A549 (cell line): ENCODE data around the gene SCN5A.

Experiments used
- CEBPB ChIP-seq, 2 experiments: fragments of >200 bp in 1 of 2; sonication (Bioruptor Twin) in 1 of 2; formaldehyde crosslinking in 1 of 2; IDR thresholded peaks; 2 replicates each; pipeline ENCODE4 v1.6.1; 2012 to 2016
- CTCF ChIP-seq: fragments of >200 bp; sonication (Bioruptor Twin); formaldehyde crosslinking; IDR thresholded peaks from 3 replicates; pipeline ENCODE4 v1.5.1; 2016
- EHMT2 ChIP-seq: fragments of 200-600 bp; sonication (generic); IDR thresholded peaks from 2 replicates; pipeline ENCODE4 v1.6.1; 2016; ENCODE audit warnings: antibody characterized with exemption, low read depth, mild to moderate bottlenecking, moderate library complexity
- ELK1 ChIP-seq: fragments of 150-350 bp; IDR thresholded peaks from 2 replicates; pipeline ENCODE4 v1.6.1; 2014; ENCODE audit warnings: low read depth, mild to moderate bottlenecking, low read length
- ESRRA ChIP-seq: fragments of 150-350 bp; IDR thresholded peaks from 2 replicates; pipeline ENCODE4 v1.6.1; 2014; ENCODE audit warnings: mild to moderate bottlenecking, low read length, borderline replicate concordance
- JUN ChIP-seq, 2 experiments: fragments of >200 bp; sonication (Bioruptor Twin); formaldehyde crosslinking; IDR thresholded peaks; 2 replicates in 1 of 2; 3 replicates in 1 of 2; pipeline ENCODE4 v1.6.1; 2016 to 2017
- POLR2A ChIP-seq: IDR thresholded peaks from 2 replicates; pipeline ENCODE4 v1.6.1; 2012; ENCODE audit warnings: mild to moderate bottlenecking, low read length
- POLR2AphosphoS2 ChIP-seq: conservative IDR thresholded peaks from 2 replicates; pipeline ENCODE4 v1.6.1; 2012; ENCODE audit warnings: low read length, improper control_type of control experiment, inconsistent platforms
- TFCP2L1 ChIP-seq: fragments of 250-450 bp; sonication (Bioruptor Pico); IDR thresholded peaks from 2 replicates; pipeline ENCODE4 v1.5.0; 2021; ENCODE audit warnings: mild to moderate bottlenecking
- TP53 ChIP-seq: fragments of 250-450 bp; sonication (Bioruptor Pico); IDR thresholded peaks from 2 replicates; pipeline ENCODE4 v1.5.0; 2021; ENCODE audit warnings: mild to moderate bottlenecking, moderate library complexity

- TF ChIP-seq TP53 (CRISPR knock-in tag) (no peak), JUN (IDR thresholded peaks at IDR 0.05) (no peak), ELK1 (no peak), CTCF (no peak), POLR2AphosphoS2 (no peak), POLR2A (no peak), TFCP2L1 (no peak), CEBPB (IDR thresholded peaks at IDR 0.05) (no peak), ESRRA (no peak), EHMT2 (no peak)
Measured at GRCh38 chr3:38608961-38609360, 40.5 kb downstream of the SCN5A start.
